Fibroblast of mammary gland (primary cell): ENCODE data around the gene GALE.

Experiments used
- DNase-seq: peaks from one replicate; pipeline ENCODE4 v3.0.0-alpha.2; 2010; ENCODE audit warnings: low read depth
- H3K4me3 ChIP-seq: 2 replicates; pipeline ENCODE4 v1.5.1; 2011; ENCODE audit warnings: low read depth, mild to moderate bottlenecking, low read length, moderate library complexity; ENCODE audit not compliant: control insufficient read depth
- TF ChIP-seq, protein P1 (sequence below): conservative IDR thresholded peaks from 2 replicates; pipeline ENCODE4 v1.5.1; 2011; ENCODE audit warnings: low read depth, low read length, inconsistent platforms; ENCODE audit not compliant: control insufficient read depth, insufficient read depth

GALE gene

GRCh38 chr1:23763041-23763577 lies 37.4 kb downstream of the GALE start:
- DNase-seq: peak; percentile 52
- H3K4me3 ChIP-seq: no peak overlapping the region
- TF ChIP-seq, protein P1, sequence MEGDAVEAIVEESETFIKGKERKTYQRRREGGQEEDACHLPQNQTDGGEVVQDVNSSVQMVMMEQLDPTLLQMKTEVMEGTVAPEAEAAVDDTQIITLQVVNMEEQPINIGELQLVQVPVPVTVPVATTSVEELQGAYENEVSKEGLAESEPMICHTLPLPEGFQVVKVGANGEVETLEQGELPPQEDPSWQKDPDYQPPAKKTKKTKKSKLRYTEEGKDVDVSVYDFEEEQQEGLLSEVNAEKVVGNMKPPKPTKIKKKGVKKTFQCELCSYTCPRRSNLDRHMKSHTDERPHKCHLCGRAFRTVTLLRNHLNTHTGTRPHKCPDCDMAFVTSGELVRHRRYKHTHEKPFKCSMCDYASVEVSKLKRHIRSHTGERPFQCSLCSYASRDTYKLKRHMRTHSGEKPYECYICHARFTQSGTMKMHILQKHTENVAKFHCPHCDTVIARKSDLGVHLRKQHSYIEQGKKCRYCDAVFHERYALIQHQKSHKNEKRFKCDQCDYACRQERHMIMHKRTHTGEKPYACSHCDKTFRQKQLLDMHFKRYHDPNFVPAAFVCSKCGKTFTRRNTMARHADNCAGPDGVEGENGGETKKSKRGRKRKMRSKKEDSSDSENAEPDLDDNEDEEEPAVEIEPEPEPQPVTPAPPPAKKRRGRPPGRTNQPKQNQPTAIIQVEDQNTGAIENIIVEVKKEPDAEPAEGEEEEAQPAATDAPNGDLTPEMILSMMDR: no peak

DNA sequence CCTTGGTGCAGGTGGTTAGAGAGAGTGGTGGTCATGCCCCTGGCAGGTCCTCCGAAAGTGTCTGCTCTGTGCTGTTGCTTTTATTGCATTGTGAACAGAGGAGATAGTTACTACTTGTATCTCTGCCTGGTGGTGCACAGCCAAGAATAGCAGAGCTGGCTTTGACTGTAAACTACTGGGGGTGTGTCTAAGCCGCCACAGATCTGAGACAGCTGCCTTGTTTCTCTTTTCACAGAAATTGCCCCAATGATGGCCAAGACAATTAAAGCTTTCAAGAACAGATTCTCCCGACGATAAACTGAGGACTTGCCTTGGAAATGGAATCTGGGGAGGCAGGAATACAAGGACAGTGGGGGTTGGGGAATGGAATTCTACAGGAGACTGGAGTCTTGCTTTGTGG lies 41.3 kb downstream of the GALE start:
- TF ChIP-seq, protein P1: no peak
- H3K4me3 ChIP-seq: no peak overlapping the region
- no peak for DNase-seq

GRCh38 chr1:23757812-23758211 lies 42.7 kb downstream of the GALE start:
- DNase-seq: no peak
- TF ChIP-seq, protein P1: no peak
- no peak overlapping the region for H3K4me3 ChIP-seq

DNA sequence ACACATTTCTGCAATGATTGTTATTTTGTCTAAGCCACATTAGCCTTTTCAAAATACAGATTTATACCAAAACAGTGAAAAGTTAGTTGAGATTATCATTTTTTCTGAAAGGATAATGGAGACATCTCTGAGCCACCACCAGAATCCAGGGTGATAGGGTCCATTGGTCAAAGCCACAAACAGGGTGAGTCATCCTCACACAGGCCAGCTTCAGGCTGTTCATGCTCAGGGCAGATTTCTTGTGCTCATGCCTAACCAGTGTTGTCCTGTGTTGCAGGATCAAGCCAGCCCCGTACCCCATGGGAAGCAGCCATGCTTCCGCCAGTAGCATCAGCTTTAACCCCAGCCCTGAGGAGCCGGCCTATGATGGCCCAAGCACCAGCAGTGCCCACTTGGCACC lies 43.9 kb downstream of the GALE start:
- TF ChIP-seq, protein P1: no peak
- H3K4me3 ChIP-seq: no peak overlapping the region
- DNase-seq: peak; percentile 74

GRCh38 chr1:23752909-23753308 lies 47.6 kb downstream of the GALE start:
- DNase-seq: no peak
- H3K4me3 ChIP-seq: no peak overlapping the region
- TF ChIP-seq, protein P1: no peak

GRCh38 chr1:23751815-23752200 lies 48.7 kb downstream of the GALE start:
- H3K4me3 ChIP-seq: no peak overlapping the region
- DNase-seq: no peak
- TF ChIP-seq, protein P1: no peak
